ENCODE results near the gene PACRG.

PACRG gene

GRCh38 chr6:163347021-163347446 lies 619.3 kb downstream of the PACRG start:
- Histone ChIP-seq H3K4me3 (no peak overlapping the region), H3K36me3 (no peaks in the 10 kb centered on the region), H3K9me3 (no peaks in the 10 kb centered on the region), H3K4me1 (peaks cover 6% of the 10 kb centered on the region), H3K4me2 (no peak overlapping the region), H3K9ac (no peak overlapping the region), H3K27ac (no peak overlapping the region), H3K27me3 (no peaks in the 10 kb centered on the region), H4K20me1 (no peaks in the 10 kb centered on the region)
- TF ChIP-seq Cebpa-rat (IDR thresholded peaks at IDR 0.05): no peak

DNA sequence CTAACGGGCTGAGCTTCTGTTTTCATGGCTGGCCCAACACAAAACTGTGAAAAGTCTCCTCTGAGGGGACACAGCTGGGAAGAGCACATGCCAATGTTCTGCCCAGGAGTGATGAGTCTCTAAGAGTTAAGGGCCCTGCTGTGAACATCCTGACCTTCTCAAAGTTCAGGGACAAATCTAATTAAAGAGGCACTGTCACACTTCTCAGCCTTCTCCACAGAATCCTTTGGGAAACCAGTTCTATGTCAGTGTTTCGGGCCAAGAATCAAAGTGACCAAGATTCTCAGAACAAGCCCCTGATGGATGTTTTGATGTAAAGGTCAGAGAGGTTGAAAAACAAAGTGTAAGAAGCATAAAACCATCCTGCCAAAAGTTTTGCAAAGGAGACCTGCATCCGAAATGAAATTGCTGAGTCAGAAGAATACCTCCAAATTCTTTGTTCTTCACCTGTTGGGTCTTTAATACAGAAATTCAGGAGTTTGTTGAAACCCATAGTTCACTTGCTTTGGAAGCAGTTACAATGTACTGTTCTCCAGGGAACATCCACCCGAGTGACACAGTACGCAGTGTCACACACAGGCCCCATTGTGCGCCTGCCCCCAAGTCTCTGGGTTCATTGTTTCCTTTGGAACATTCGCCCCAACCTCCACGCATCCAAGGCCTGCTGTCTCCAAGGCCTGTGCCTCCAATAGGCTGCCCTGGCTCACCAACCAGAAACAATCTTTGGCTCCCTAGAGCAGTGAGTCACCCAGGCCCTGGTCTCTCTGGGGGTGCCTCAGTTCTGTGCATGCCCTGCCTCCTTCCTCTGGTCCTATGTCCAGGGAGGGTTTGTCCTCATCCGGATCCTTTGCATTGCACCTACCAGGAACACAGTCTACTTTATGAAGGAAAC lies 621.3 kb downstream of the PACRG start:
- TF ChIP-seq Cebpa-rat (IDR thresholded peaks at IDR 0.05): no peak
- Histone ChIP-seq H3K4me1 (peaks cover 19% of the 10 kb centered on the region), H3K27ac (no peak overlapping the region), H3K4me3 (no peak overlapping the region), H3K4me2 (no peak overlapping the region), H3K27me3 (no peaks in the 10 kb centered on the region), H3K9ac (no peak overlapping the region), H3K36me3 (no peaks in the 10 kb centered on the region), H4K20me1 (no peaks in the 10 kb centered on the region), H3K9me3 (no peaks in the 10 kb centered on the region)

GRCh38 chr6:163349696-163350095 lies 621.9 kb downstream of the PACRG start:
- H3K4me3 ChIP-seq: no peak overlapping the region
- H3K4me2 ChIP-seq: no peak overlapping the region
- no peak overlapping the region for H3K27ac ChIP-seq
- no peaks in the 10 kb centered on the region for H4K20me1 ChIP-seq
- no peaks in the 10 kb centered on the region for H3K36me3 ChIP-seq
- no peak for TF ChIP-seq Cebpa-rat (IDR thresholded peaks at IDR 0.05)
- H3K9me3 ChIP-seq: no peaks in the 10 kb centered on the region
- H3K9ac ChIP-seq: no peak overlapping the region
- no peaks in the 10 kb centered on the region for H3K27me3 ChIP-seq
- H3K4me1 ChIP-seq: peaks cover 25% of the 10 kb centered on the region

- Histone ChIP-seq H3K9me3 (no peaks in the 10 kb centered on the region), H3K4me1 (peaks cover 38% of the 10 kb centered on the region), H3K27ac (no peak overlapping the region), H3K9ac (no peak overlapping the region), H3K36me3 (no peaks in the 10 kb centered on the region), H3K27me3 (no peaks in the 10 kb centered on the region), H3K4me3 (no peak overlapping the region), H4K20me1 (no peaks in the 10 kb centered on the region), H3K4me2 (no peak overlapping the region)
- no peak for TF ChIP-seq Cebpa-rat (IDR thresholded peaks at IDR 0.05)
Measured at GRCh38 chr6:163351013-163351412, 623.2 kb downstream of the PACRG start.

DNA sequence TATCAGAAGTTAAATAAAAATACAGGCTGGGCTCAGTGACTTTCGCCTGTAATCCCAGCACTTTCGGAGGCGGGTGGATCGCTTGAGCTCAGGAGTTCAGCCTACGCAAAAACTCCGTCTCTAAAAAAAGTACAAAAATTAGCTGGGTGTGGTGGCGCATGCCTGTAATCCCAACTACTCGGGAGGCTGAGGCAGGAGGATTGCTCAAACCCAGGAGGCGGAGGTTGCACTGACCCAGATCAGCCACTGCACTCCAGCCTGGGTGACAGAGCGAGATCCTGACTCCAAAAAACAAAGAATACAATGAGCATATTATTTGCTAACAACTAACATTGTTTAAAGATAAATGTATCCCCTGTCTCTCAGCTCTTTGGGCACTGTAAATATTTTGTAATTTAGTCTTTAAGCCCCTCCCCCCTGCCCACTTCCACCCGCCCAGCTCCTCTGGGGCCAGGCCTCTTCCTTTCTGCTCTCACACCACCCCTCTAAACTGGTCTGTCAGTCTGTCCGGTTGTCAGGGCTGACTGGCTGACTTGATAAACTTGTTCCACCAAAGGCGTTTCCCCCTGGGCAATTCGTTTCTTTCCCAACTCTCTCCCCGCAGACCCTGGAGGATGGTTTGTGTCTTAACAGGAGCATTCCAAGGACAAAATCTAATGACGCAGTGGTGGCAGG lies 624.4 kb downstream of the PACRG start:
- H3K27ac ChIP-seq: no peak overlapping the region; the same call in 1 of the 2 replicates
- H3K9me3 ChIP-seq: no peaks in the 10 kb centered on the region
- H3K4me3 ChIP-seq: no peak overlapping the region
- H3K4me2 ChIP-seq: peak overlapping the region; percentile 57
- H3K27me3 ChIP-seq: no peaks in the 10 kb centered on the region
- H3K4me1 ChIP-seq: peaks cover 47% of the 10 kb centered on the region
- H4K20me1 ChIP-seq: no peaks in the 10 kb centered on the region
- no peak for TF ChIP-seq Cebpa-rat (IDR thresholded peaks at IDR 0.05)
- H3K36me3 ChIP-seq: no peaks in the 10 kb centered on the region
- no peak overlapping the region for H3K9ac ChIP-seq

DNA sequence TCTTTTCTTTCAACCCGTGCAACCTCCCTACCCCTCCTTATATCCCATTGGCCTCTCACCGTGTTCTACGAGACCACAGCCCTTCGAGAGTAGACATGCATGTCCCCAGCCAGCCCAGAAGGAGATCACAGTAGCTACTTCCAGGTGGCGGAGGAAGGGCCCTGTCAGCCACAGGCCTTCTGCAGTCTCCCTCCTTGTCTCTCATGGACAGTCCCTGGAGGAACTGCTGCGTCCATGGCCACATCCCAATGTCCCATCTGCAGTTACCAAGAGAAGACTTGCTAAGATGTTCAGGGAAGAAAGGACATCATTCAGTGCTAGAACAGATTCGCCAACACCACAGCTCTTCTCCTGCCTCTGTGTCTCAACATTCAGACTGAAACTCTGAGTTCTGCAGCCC lies 625.2 kb downstream of the PACRG start:
- Histone ChIP-seq H3K9me3 (no peaks in the 10 kb centered on the region), H3K27me3 (no peaks in the 10 kb centered on the region), H3K9ac (no peak overlapping the region), H3K27ac (no peak overlapping the region), H3K36me3 (no peaks in the 10 kb centered on the region), H4K20me1 (no peaks in the 10 kb centered on the region), H3K4me1 (peaks cover 49% of the 10 kb centered on the region), H3K4me2 (peak overlapping the region; percentile 57; the same call in 1 of the 2 replicates), H3K4me3 (no peak overlapping the region)
- TF ChIP-seq Cebpa-rat (IDR thresholded peaks at IDR 0.05): no peak

GRCh38 chr6:163354085-163354484 lies 626.3 kb downstream of the PACRG start:
- H3K4me1 ChIP-seq: peaks cover 49% of the 10 kb centered on the region
- no peaks in the 10 kb centered on the region for H4K20me1 ChIP-seq
- no peaks in the 10 kb centered on the region for H3K9me3 ChIP-seq
- H3K27me3 ChIP-seq: no peaks in the 10 kb centered on the region
- no peaks in the 10 kb centered on the region for H3K36me3 ChIP-seq
- H3K9ac ChIP-seq: no peak overlapping the region
- no peak overlapping the region for H3K27ac ChIP-seq
- TF ChIP-seq Cebpa-rat (IDR thresholded peaks at IDR 0.05): no peak
- H3K4me3 ChIP-seq: no peak overlapping the region
- peak overlapping the region; percentile 82; the same call in 1 of the 2 replicates for H3K4me2 ChIP-seq

GRCh38 chr6:163354761-163355425 lies 627.1 kb downstream of the PACRG start:
- 0 out of 2 replicates have a peak overlapping the region, but pooled peaks have one; percentile 26 for H3K4me3 ChIP-seq
- H3K4me1 ChIP-seq: peaks cover 49% of the 10 kb centered on the region
- H3K4me2 ChIP-seq: peak overlapping the region; percentile 82
- no peaks in the 10 kb centered on the region for H3K27me3 ChIP-seq
- no peak for TF ChIP-seq Cebpa-rat (IDR thresholded peaks at IDR 0.05)
- H3K36me3 ChIP-seq: no peaks in the 10 kb centered on the region
- H3K9ac ChIP-seq: no peak overlapping the region
- H3K9me3 ChIP-seq: no peaks in the 10 kb centered on the region
- H3K27ac ChIP-seq: no peak overlapping the region
- H4K20me1 ChIP-seq: no peaks in the 10 kb centered on the region

DNA sequence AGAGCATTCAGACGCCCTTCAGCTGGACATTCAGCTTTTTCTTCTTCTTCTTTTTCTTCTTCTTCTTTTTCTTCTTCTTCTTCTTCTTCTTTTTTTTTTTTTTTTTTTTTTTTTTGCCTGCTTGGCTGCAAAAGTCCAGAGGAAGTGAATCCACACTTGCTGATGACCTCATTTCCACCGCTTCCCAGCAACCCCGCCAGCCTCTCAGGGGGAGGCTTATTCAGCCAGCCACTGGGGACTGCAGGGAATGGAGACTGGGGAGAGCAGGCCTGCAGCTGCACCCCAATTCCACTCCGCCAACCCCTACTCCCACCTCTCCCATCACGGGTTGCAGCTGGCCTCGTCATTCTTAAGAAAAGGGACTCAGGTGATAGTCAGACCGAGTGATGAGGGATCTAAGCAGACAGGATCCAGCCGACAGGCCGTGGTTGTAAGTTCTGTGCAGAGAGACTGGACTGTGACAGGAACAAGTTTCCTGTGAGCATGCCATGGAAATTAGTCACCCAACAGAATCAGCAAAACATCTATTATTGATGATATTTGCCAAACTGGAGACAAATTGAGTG lies 627.7 kb downstream of the PACRG start:
- TF ChIP-seq Cebpa-rat (IDR thresholded peaks at IDR 0.05): no peak
- Histone ChIP-seq H3K27me3 (no peaks in the 10 kb centered on the region), H3K4me3 (0 out of 2 replicates have a peak overlapping the region, but pooled peaks have one; percentile 26), H3K9ac (no peak overlapping the region), H3K4me1 (peaks cover 49% of the 10 kb centered on the region), H3K4me2 (peak overlapping the region; percentile 82), H3K9me3 (no peaks in the 10 kb centered on the region), H3K27ac (no peak overlapping the region), H3K36me3 (no peaks in the 10 kb centered on the region), H4K20me1 (no peaks in the 10 kb centered on the region)

All from BLaER1 (cell line).